Ectodermal cell (in vitro differentiated cells): ENCODE measurements around the gene CCDC107. TPM values are rescaled to one million over a fixed set of nuclear protein-coding genes. Genes with fewer than 3 reads are reported as not detected.
"Not testable (repeated sequence)": the region's sequence is repeated elsewhere in the genome, so short reads cannot be mapped to it uniquely, and the experiment has no call there.

Experiments used
- H3K27ac ChIP-seq: 2 replicates; pipeline ENCODE4 v1.7.0; 2013; ENCODE audit warnings: mild to moderate bottlenecking, low read depth, low read length; ENCODE audit not compliant: insufficient read depth, poor library complexity, severe bottlenecking
- H3K27me3 ChIP-seq: 2 replicates; pipeline ENCODE4 v1.7.0; 2013; ENCODE audit warnings: mild to moderate bottlenecking, low read length; ENCODE audit not compliant: insufficient read depth, control insufficient read depth, poor library complexity, severe bottlenecking
- H3K36me3 ChIP-seq: one replicate; pipeline ENCODE4 v1.7.0; 2013; ENCODE audit warnings: low read length; ENCODE audit not compliant: control insufficient read depth, insufficient read depth
- H3K4me1 ChIP-seq: one replicate; pipeline ENCODE4 v1.7.0; 2013; ENCODE audit warnings: low read length; ENCODE audit not compliant: control insufficient read depth, insufficient read depth
- H3K4me3 ChIP-seq: 2 replicates; pipeline ENCODE4 v1.7.0; 2013; ENCODE audit warnings: low read depth, low read length, control low read depth; ENCODE audit not compliant: insufficient read depth
- H3K9me3 ChIP-seq: 2 replicates; pipeline ENCODE4 v1.7.0; 2013; ENCODE audit warnings: mild to moderate bottlenecking, low read length, moderate library complexity; ENCODE audit not compliant: control insufficient read depth
- WGBS, 2 experiments: methylation state at CpG; one replicate each; pipeline ENCODE4 v1.1.7; 2013; ENCODE audit warnings: missing lambda C conversion rate in 2 of 2; 5-methylcytosine and 5-hydroxymethylcytosine counted together
- polyA plus RNA-seq, 4 experiments: library from polyadenylated mRNA; stranded (reverse); fragments of 50-300 nt; gene quantifications; one replicate each; pipeline ENCODE4 v1.2.3, GENCODE V29; 2013

Gene CCDC107, protein sequence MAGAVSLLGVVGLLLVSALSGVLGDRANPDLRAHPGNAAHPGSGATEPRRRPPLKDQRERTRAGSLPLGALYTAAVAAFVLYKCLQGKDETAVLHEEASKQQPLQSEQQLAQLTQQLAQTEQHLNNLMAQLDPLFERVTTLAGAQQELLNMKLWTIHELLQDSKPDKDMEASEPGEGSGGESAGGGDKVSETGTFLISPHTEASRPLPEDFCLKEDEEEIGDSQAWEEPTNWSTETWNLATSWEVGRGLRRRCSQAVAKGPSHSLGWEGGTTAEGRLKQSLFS
- 14.5 TPM for polyA plus RNA-seq (2013, experiment 1 of 4)
- polyA plus RNA-seq (2013, experiment 2 of 4), result 12.9 TPM
- polyA plus RNA-seq (2013, experiment 3 of 4), result 16.5 TPM
- 16.4 TPM for polyA plus RNA-seq (2013, experiment 4 of 4)

- H3K4me3 ChIP-seq, result peak within 1 kb of the TSS; percentile 84
- H3K27ac ChIP-seq, result peak within 1 kb of the TSS; percentile 100
- peaks cover 5% of the 10 kb centered on the region for H3K4me1 ChIP-seq
- H3K36me3 ChIP-seq, result peaks cover 24% of the 10 kb centered on the region
- peaks cover 10% of the 10 kb centered on the region for H3K27me3 ChIP-seq
- H3K9me3 ChIP-seq, result no peaks in the 10 kb centered on the region
- WGBS, 2 experiments, result 1% methylated on average over 67 of the region's 67 CpGs
Observed at GRCh38 chr9:35658137-35658967, at the start of gene CCDC107. Gene CCDC107 (plus strand): TSS chr9:35658292. CDS start chr9:35658380, 88 bp downstream.

DNA sequence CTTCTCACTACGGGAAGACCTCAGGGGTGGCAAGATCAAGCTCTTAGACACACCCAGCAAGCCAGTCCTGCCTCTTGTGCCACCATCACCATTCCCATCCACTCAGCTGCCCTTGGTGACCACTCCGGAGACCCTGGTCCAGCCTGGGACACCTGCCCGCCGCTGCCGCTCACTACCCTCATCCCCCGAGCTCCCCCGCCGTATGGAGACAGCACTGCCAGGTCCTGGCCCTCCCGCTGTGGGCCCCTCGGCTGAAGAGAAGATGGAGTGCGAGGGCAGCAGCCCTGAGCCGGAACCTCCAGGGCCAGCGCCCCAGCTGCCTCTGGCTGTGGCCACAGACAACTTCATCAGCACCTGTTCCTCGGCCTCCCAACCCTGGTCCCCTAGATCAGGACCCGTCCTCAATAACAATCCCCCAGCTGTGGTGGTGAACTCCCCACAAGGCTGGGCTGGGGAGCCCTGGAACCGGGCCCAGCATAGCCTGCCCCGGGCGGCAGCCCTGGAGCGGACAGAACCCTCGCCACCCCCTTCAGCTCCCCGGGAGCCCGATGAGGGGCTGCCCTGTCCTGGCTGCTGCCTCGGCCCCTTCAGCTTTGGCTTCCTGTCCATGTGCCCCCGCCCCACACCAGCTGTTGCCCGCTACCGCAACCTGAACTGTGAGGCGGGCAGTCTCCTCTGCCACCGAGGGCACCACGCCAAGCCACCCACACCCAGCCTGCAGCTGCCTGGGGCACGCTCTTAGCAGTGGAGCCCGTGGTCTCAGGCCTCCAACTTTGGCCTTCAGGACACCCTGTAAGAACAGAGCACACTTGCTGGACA lies 48.9 kb upstream of the CCDC107 start:
- WGBS, 2 experiments, result 95% methylated on average over 31 of the region's 31 CpGs
- H3K27me3 ChIP-seq, result peaks cover 7% of the 10 kb centered on the region
- peaks cover 7% of the 10 kb centered on the region for H3K4me1 ChIP-seq
- peaks cover 6% of the 10 kb centered on the region for H3K36me3 ChIP-seq
- no peaks in the 10 kb centered on the region for H3K9me3 ChIP-seq
- H3K27ac ChIP-seq, result no peak overlapping the region
- H3K4me3 ChIP-seq, result no peak overlapping the region

DNA sequence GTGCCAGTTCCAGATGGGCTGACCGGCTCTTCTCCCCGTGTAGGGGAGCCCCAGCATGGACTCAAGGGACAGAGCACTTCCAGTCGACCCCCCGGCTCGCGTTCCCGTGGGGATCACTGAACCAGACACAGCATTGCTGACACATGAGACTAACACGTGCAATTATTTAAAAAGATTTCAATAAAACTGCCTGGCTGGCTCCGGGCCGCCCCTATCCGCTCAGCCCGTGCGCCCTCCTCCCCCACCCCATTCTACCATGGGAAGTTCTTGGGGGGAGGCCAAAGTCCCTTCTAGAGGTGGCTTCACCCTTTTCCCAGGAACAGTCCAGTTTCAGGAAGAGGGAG lies 48.3 kb upstream of the CCDC107 start:
- Histone ChIP-seq H3K36me3 (peaks cover 6% of the 10 kb centered on the region), H3K4me3 (no peak overlapping the region), H3K27ac (no peak overlapping the region), H3K9me3 (no peaks in the 10 kb centered on the region), H3K27me3 (peaks cover 10% of the 10 kb centered on the region), H3K4me1 (peaks cover 7% of the 10 kb centered on the region)
- 93 to 96% methylated on average over 13 of the region's 13 CpGs for WGBS, 2 experiments

GRCh38 chr9:35611230-35611797 lies 46.8 kb upstream of the CCDC107 start:
- Histone ChIP-seq H3K27me3 (peaks cover 25% of the 10 kb centered on the region), H3K27ac (no peak overlapping the region), H3K4me3 (no peak overlapping the region), H3K36me3 (peaks cover 6% of the 10 kb centered on the region), H3K4me1 (peaks cover 4% of the 10 kb centered on the region), H3K9me3 (no peaks in the 10 kb centered on the region)
- 29 to 35% methylated on average over 8 of the region's 8 CpGs for WGBS, 2 experiments

DNA sequence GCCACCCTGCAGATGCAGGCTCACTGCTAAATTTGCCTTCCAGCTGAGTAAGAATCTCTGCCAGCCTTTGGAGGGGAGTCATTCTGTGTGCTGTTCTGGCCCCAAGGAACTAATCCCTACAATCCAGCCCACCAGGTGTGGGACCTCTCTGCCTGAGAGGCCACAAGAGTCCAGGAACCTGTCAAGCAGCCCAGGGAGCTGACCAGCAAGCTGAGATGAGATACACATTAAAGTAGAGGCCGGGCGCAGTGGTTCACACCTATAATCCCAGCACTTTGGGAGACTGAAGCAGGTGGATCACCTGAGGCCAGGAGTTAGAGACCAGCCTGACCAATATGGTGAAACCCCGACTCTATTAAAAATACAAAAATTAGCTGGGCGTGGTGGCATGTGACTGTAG lies 46.0 kb upstream of the CCDC107 start:
- H3K9me3 ChIP-seq, H3K36me3 ChIP-seq, H3K27ac ChIP-seq, H3K4me1 ChIP-seq, H3K4me3 ChIP-seq: not testable (repeated sequence)
- WGBS, 2 experiments, result 91 to 96% methylated on average over 4 of the region's 4 CpGs
- H3K27me3 ChIP-seq, result peaks cover 33% of the 10 kb centered on the region

- Histone ChIP-seq H3K9me3 (no peaks in the 10 kb centered on the region), H3K4me1 (no peaks in the 10 kb centered on the region), H3K27me3 (peaks cover 41% of the 10 kb centered on the region), H3K4me3 (no peak overlapping the region), H3K27ac (no peak overlapping the region), H3K36me3 (peaks cover 6% of the 10 kb centered on the region)
- 88 to 92% methylated on average over 2 of the region's 2 CpGs for WGBS, 2 experiments
Observed at GRCh38 chr9:35612843-35613242, 45.2 kb upstream of the CCDC107 start.

- no peaks in the 10 kb centered on the region for H3K4me1 ChIP-seq
- 75 to 76% methylated on average over 17 of the region's 17 CpGs for WGBS, 2 experiments
- peaks cover 45% of the 10 kb centered on the region for H3K27me3 ChIP-seq
- no peaks in the 10 kb centered on the region for H3K36me3 ChIP-seq
- H3K9me3 ChIP-seq, result no peaks in the 10 kb centered on the region
- no peak overlapping the region for H3K4me3 ChIP-seq
- H3K27ac ChIP-seq, result no peak overlapping the region
Observed at GRCh38 chr9:35615981-35616680, 42.0 kb upstream of the CCDC107 start.

DNA sequence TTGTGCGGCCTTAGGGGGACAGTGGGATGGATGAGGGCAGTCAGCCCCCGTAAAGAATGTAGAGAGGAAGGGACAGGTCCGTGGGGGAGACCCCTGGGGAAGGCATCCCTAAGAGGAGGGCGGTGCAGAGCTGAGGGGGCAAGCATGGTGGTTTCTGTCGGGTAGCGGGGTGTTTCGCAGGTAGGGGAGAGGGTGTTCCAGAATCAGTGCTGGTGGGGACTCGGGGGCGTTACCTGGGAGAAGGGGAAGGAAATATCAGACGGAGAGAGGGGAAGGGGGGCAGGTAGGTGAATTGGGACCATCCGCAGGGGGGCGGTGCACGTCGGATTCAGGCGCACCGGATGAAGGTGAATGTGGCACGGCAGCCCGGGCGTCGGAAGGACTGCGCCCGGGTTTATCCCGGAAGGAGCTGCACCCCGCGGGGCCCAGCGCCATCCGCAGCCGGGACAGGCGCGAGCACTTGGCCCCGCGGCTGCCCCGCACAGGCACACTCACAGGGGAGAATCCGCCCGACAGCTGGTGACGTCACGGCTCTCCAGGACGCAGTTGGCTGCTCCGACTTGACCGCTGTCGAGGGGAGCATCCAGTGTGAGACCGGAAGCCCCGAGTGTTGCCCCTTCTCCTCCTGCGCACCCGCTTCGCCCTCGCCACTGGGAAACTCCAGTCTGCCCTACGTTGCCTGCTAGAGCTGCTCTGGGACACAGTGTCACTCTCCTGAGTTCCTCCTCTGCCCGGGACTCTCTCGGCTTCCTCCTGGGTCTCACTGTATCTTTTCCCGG lies 41.2 kb upstream of the CCDC107 start:
- Histone ChIP-seq H3K4me3 (peak overlapping the region; percentile 34), H3K36me3 (no peaks in the 10 kb centered on the region), H3K4me1 (no peaks in the 10 kb centered on the region), H3K9me3 (no peaks in the 10 kb centered on the region), H3K27ac (no peak overlapping the region), H3K27me3 (peaks cover 45% of the 10 kb centered on the region)
- 14 to 15% methylated on average over 51 of the region's 51 CpGs for WGBS, 2 experiments

- H3K27me3 ChIP-seq, result peaks cover 45% of the 10 kb centered on the region
- no peak overlapping the region for H3K27ac ChIP-seq
- 77 to 79% methylated on average over 8 of the region's 8 CpGs for WGBS, 2 experiments
- no peak overlapping the region for H3K4me3 ChIP-seq
- H3K4me1 ChIP-seq, result no peaks in the 10 kb centered on the region
- no peaks in the 10 kb centered on the region for H3K36me3 ChIP-seq
- H3K9me3 ChIP-seq, result no peaks in the 10 kb centered on the region
Observed at GRCh38 chr9:35617548-35617947, 40.5 kb upstream of the CCDC107 start.
